GM18867 (cell line): Measurements from ENCODE around the gene GTF3C5.

Experiments
- ATAC-seq: cut with Tn5 transposase; IDR thresholded peaks from one replicate; pipeline ENCODE4 v1.9.1; 2021; ENCODE audit warnings: mild to moderate bottlenecking, moderate library complexity; ENCODE audit not compliant: unreplicated experiment

Gene GTF3C5

DNA sequence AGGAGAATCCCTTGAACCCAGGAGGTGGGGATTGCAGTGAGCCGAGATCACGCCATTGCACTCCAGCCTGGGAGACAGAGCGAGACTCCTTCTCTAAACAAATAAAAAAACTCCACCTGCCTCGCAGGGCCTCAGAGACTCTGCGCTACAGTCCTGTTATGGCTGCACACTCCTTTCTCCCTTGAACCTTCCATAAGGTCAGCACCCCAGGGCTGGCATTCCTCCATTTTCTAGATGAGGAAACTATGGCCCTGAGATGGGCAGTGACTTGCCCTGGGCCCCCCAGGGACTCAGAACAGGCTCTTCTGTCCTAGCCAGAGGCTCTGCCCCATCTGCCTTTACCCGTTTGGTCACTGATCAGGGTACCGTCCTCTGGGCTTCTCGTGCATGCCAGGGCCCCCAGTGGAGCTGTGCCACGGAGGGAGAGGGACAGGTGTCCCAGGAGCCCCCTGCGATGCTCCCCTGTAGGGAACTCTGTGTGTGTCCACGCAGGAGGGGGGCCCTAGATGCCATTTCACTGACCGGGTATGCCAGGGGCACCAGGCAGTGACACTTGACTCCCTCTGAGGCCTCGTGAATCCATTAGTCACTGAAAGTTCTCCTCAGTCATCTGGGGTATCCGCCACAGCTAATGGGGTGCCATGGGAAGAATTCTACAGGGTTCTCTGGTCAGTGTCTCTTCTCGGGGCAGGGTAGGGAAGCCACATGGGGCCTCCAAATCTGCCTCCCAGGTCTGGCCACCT is 74.1 kb downstream of the GTF3C5 start:
- ATAC-seq = no peak

DNA sequence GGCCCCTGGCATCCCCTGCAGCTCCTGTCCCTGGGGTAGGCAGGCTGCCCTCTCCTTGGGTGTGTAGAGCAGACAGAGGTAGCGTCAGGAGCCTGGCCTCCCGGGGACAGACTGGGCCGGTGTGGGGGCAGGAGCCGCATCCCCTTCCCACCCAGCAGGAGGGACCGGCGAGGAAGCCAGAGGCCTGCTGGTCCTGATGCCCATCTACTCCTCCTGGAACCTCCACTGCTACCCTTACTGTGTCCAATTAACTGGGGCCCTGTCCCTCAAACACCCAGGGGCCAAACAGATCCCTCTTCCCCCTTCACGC is 74.6 kb downstream of the GTF3C5 start:
- no peak for ATAC-seq

DNA sequence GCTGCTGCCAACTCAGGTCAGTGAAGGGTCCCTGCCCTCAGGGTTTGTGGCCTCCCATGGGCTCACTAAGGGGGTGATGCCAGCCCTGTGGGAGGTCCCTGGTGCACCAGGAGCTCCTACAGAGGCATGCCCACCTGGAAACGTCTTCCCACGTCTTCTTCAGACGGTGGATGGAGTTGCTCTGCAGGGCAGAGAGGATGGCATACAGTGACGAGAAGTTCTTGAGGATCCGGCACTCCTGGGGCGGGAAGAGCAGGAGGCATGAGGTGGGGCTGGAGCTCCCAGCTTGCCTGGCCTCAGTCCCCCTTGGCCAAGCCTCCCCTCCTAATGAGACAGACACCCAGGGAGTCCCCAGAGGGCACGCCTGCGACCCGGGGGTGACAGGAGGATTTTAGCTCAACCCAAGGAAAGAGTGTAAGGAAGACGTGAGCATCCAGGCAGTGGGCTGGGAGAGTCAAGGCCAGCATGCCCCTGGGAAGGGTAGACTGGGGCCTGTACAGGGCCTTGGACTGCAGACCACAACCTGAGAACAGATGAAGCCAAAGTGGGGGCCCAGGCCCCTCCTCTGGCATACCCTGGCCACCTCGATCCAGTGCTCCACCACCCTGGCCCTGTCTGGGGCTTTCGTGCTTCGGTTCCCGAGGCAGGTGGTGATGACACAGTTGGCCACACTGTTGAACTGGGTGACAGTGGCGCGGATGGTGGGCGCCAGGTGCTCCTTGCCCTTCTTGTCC is 75.9 kb downstream of the GTF3C5 start:
- ATAC-seq = no peak

DNA sequence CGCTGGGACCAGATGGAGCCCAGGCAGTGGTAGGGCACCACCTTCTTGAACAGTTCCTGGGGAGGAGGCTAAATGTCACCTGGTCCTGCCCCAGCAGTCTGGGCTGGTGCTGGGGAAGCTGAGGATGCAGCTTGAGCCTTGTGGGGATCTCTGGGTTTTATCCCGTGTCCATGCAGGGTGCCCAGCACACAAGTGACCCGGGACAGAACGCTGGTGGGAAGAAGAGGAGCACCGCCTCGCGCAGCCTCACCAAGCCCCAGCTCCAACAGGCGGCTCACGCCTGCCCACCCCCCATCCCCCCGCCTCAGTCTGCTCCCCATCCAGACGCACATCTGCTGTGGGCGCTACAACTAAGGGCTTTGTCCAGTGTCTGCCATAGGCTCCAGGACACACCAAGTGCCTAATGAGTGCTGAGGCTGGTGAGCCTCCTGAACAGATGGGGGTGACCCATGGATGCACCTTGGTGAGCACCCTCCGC is 76.5 kb downstream of the GTF3C5 start:
- no peak for ATAC-seq
